Measurements from ENCODE around the gene SDC1.

DNA sequence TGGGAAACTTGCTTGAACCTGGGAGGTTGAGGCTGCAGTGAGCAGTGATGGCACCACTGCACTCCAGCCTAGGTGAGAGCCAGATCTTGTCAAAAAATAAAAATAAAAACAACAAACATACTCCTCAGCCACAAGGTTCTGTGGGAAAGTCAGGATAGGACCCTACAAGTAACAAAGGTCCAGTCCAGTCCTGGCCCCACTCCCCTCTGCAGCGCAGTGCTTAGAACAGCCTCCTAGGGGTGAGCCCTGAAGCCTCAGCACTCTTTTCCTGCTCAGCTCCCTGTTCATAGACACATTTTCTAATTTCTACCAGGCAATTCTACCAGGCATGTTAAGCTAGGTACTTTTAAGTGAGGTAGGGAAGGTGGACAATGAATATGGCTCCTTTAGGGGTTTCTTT is 22.2 kb upstream of the SDC1 start:
- no peak for TF ChIP-seq EZH2 (IDR thresholded peaks at IDR 0.05; ENCODE audit: borderline replicate concordance, low read length)
- TF ChIP-seq, protein P1, sequence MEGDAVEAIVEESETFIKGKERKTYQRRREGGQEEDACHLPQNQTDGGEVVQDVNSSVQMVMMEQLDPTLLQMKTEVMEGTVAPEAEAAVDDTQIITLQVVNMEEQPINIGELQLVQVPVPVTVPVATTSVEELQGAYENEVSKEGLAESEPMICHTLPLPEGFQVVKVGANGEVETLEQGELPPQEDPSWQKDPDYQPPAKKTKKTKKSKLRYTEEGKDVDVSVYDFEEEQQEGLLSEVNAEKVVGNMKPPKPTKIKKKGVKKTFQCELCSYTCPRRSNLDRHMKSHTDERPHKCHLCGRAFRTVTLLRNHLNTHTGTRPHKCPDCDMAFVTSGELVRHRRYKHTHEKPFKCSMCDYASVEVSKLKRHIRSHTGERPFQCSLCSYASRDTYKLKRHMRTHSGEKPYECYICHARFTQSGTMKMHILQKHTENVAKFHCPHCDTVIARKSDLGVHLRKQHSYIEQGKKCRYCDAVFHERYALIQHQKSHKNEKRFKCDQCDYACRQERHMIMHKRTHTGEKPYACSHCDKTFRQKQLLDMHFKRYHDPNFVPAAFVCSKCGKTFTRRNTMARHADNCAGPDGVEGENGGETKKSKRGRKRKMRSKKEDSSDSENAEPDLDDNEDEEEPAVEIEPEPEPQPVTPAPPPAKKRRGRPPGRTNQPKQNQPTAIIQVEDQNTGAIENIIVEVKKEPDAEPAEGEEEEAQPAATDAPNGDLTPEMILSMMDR (conservative IDR thresholded peaks at IDR 0.05 in 1 of 2, IDR thresholded peaks at IDR 0.05 in 1 of 2; ENCODE audit: extremely low read depth in 1 of 2, insufficient read depth in 1 of 2, low read depth in 1 of 2, low read length in 2 of 2), result no peak

Measured in mammary epithelial cell (primary cell).